Measurements from ENCODE around the gene RACK1.

The RACK1 gene

DNA sequence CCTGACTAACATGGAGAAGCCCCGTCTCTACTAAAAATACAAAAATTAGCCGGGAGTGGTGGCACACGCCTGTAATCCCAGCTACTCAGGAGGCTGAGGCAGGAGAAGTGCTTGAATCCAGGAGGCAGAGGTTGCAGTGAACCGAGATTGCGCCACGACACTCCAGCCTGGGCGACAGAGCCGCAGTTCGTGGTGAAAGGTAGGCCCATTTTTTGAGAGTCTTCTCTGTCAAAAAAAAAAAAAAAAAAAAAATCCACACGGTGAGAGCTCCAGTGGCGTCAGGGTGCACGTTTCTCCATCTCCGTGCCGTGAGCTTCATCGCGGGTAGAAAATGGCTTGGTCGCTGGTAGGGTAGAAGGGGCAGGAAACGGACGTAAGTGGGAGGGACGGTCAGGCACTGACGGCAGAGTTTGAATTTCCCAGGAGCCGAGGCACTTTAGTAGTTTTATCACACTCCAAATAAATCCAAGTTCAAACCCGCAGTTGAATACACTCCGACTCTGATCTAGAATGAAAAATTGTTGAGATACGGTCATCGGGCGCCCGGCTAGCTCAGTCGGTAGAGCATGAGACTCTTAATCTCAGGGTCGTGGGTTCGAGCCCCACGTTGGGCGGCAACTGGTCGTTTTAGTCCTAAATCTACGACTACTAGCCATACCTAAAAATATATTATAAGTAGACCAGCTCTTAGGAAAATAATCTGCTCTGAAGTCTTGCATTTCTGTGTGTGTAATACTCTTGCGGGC lies 36.3 kb downstream of the RACK1 start:
- Histone ChIP-seq H3K36me3 (replicated peaks) (no peaks in the 10 kb centered on the region), H3K27me3 (replicated peaks) (no peaks in the 10 kb centered on the region), H3K4me3 (ENCODE audit: low read depth, low read length) (peak overlapping the region; percentile 69), H3K27ac (peak overlapping the region; percentile 68)
- TF ChIP-seq, protein P1, sequence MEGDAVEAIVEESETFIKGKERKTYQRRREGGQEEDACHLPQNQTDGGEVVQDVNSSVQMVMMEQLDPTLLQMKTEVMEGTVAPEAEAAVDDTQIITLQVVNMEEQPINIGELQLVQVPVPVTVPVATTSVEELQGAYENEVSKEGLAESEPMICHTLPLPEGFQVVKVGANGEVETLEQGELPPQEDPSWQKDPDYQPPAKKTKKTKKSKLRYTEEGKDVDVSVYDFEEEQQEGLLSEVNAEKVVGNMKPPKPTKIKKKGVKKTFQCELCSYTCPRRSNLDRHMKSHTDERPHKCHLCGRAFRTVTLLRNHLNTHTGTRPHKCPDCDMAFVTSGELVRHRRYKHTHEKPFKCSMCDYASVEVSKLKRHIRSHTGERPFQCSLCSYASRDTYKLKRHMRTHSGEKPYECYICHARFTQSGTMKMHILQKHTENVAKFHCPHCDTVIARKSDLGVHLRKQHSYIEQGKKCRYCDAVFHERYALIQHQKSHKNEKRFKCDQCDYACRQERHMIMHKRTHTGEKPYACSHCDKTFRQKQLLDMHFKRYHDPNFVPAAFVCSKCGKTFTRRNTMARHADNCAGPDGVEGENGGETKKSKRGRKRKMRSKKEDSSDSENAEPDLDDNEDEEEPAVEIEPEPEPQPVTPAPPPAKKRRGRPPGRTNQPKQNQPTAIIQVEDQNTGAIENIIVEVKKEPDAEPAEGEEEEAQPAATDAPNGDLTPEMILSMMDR (IDR thresholded peaks at IDR 0.05; ENCODE audit: low read depth, low read length, missing control alignments) = no peak
- peak; percentile 95 for DNase-seq
- in situ Hi-C loops (cut with HindIII; ENCODE audit: low pct_ligation_motif_present, low sequenced_read_pairs) = no loop called here

DNA sequence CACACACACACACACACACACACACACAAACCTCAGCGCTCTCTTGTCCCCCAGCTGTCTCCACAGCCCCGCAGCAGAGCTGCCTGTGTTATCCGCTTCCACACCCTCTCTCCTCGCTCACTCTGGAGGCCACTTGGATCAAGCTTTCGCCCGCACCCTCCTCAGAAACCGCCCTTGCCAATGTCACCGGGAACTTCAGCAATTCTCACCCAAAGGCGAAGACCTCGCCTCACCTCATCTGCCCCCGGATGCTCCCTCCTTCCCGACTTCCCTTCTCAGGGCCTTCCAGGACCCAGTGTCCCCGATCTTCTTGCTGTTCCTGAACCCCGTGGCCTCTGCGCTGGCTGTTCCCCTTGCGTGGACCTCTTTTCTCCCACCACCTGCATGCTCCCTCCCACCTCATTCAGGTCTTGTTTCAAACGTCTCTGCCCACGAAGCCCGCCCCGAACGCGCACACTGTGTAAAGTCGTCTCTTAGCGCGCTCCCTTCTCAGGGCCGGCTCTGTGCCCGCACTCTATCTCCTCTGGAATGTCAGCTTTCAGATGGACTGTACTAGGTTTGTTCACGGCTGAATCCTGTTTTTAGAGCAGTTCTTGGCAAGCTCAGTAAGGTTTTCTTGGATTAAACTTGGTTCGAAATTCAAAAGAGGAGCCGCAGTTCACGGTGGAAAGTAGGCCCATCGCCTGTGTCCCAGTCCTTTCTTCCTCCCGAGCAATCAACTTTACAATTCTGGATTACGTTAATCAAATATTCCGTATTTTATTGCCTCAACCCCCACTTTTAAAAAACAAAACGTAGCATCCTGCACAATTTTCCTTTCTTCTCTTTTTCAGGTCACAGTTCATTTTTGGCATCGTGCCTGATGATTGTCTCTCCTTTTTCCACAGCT lies 37.7 kb downstream of the RACK1 start:
- TF ChIP-seq, protein P1 (IDR thresholded peaks at IDR 0.05; ENCODE audit: low read depth, low read length, missing control alignments) = no peak
- Histone ChIP-seq H3K36me3 (replicated peaks) (no peaks in the 10 kb centered on the region), H3K27ac (no peak overlapping the region), H3K27me3 (replicated peaks) (no peaks in the 10 kb centered on the region), H3K4me3 (ENCODE audit: low read depth, low read length) (peak overlapping the region; percentile 69)
- no peak for DNase-seq
- in situ Hi-C loops (cut with HindIII; ENCODE audit: low pct_ligation_motif_present, low sequenced_read_pairs) = no loop called here

DNA sequence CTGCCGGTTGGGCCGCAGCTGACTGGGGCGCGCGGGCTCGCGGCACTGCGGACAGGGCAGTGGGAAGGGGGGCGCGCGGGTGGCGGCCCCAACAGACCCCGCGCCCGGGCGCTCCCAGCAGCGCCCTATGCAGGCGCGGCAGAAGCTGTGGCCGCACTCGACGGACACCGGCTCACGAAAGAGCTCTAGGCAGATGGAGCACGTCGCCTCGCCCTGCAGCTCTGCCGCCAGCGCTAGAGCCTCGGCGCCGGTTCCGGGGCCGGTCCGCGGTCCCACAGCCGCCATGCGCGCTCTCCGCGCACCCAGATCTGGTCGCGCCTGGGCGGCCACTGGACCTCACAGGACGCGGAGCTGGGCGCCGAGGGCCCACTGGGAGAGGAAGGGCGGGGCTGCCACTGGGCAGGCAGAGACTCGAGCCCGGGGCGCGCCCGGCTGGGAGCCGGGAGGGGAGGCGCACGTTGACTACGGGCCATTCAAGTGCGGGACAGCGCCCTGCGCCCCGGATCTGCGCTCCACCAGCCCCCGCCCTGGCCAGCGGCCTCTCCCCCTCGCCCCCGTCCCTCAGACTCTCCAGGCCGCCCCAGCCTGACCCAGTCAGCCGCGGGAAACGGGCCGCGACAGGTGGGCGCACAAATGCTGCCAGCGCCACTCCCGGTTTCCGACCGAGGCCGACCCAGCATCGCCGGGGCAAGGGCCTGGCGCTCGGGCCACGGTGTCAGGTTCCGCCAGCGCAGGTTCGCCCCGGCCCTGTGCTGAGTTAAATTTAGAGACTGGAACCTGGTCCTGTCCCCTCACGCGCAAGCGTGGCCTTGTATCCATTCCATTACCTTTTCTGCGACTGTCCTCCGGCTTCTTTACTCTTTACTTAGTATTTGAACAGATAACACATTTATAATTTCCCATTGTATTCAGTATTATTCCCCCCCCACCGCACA lies 38.6 kb downstream of the RACK1 start, which contains the start of gene TRIM7:
TRIM7 (minus strand) TSS at position 371 of the 935 bp plus-strand sequence; CDS start at position 285, 86 bp downstream.
- peak within 1 kb of the TSS; percentile 69 for H3K4me3 ChIP-seq (ENCODE audit: low read depth, low read length)
- no peak for DNase-seq
- in situ Hi-C loops (cut with HindIII; ENCODE audit: low pct_ligation_motif_present, low sequenced_read_pairs) = no loop called here
- TF ChIP-seq, protein P1 (IDR thresholded peaks at IDR 0.05; ENCODE audit: low read depth, low read length, missing control alignments) = no peak
- H3K36me3 ChIP-seq (replicated peaks) = no peaks in the 10 kb centered on the region
- no peak within 1 kb of the TSS for H3K27ac ChIP-seq
- H3K27me3 ChIP-seq (replicated peaks) = no peaks in the 10 kb centered on the region

DNA sequence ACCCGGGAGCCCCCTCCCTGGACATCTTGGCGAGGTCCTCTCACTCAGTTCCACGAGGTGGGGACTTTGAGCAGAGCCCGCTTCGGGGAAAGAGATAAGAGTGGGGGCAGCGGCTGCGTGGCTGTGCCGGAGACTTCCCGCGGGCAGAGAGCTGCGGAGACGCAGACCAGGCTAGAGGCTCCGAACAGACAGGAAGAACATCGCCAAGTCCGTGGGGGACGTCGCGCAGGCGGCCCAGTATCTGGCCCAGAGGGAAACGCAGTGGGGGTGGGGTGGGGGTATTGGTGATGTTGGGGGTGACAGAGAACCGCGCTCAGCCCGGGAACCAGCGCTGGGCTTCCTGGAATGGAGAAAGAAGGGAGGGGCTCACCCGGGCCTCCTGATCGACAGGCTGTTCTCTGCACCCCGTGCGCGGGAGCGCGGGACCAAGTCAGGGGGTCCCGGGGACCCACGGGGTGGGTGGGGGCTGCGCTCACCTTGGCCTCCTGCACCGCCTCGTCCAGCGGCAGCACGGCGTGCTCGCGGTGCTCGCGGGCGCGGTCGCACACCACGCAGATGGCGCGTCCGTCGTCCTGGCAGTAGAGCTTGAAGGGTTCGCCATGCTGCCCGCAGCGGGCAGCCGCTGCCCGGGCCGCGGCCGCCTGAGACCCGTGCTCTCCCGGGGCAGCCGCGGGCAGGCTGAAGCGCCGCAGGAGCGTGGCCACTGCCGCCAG lies 39.4 kb downstream of the RACK1 start:
- DNase-seq = no peak
- no peak overlapping the region for H3K27ac ChIP-seq
- no peaks in the 10 kb centered on the region for H3K27me3 ChIP-seq (replicated peaks)
- TF ChIP-seq, protein P1 (IDR thresholded peaks at IDR 0.05; ENCODE audit: low read depth, low read length, missing control alignments) = no peak
- peak overlapping the region; percentile 45 for H3K4me3 ChIP-seq (ENCODE audit: low read depth, low read length)
- no peaks in the 10 kb centered on the region for H3K36me3 ChIP-seq (replicated peaks)
- in situ Hi-C loops (cut with HindIII; ENCODE audit: low pct_ligation_motif_present, low sequenced_read_pairs) = no loop called here

DNA sequence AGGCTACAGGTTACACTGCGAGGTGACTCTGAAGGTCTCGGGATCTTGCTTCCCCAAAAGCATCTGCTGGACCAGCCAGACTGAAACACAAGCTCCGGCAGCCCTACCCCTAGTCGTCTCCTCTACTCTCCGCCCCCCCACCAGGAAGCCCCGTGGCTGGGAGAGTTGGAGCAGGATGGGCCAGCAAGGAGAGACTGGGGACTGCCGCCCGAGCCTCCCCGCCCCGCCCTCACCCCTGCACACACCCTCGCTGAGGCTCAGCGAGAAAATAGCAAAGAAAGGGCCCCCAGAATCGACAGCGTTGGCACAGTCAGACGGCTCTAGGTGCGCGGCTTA lies 40.0 kb downstream of the RACK1 start:
- H3K27ac ChIP-seq = no peak overlapping the region
- TF ChIP-seq, protein P1 (IDR thresholded peaks at IDR 0.05; ENCODE audit: low read depth, low read length, missing control alignments) = no peak
- no peaks in the 10 kb centered on the region for H3K27me3 ChIP-seq (replicated peaks)
- peak overlapping the region; percentile 45 for H3K4me3 ChIP-seq (ENCODE audit: low read depth, low read length)
- H3K36me3 ChIP-seq (replicated peaks) = no peaks in the 10 kb centered on the region
- in situ Hi-C loops (cut with HindIII; ENCODE audit: low pct_ligation_motif_present, low sequenced_read_pairs) = no loop called here
- DNase-seq = no peak
